ENCODE data around the gene MKRN2OS.
A peak's percentile ranks its signal among the peaks of the same experiment; 100 is the strongest.

Gene MKRN2OS

DNA sequence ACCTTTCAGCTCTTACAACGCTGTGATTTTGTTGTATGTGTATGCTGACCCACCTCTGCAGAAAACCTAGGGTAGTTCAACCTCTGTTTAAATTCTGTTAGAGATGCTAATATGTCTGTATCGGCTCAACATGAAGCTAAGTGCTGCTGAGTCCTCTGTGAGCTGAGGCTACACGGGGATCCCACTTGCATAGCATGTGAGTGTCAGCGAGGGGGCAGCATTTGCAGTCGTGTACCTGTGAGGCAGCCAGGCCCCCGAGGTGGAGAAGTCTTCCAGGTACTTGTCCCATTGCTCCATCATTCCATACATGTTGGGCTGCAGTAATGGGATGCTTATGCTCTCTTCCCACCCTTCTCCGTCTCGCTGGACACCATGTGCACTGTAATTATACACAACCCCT, 3.7 kb downstream of the MKRN2OS start:
- TF ChIP-seq, protein P1, sequence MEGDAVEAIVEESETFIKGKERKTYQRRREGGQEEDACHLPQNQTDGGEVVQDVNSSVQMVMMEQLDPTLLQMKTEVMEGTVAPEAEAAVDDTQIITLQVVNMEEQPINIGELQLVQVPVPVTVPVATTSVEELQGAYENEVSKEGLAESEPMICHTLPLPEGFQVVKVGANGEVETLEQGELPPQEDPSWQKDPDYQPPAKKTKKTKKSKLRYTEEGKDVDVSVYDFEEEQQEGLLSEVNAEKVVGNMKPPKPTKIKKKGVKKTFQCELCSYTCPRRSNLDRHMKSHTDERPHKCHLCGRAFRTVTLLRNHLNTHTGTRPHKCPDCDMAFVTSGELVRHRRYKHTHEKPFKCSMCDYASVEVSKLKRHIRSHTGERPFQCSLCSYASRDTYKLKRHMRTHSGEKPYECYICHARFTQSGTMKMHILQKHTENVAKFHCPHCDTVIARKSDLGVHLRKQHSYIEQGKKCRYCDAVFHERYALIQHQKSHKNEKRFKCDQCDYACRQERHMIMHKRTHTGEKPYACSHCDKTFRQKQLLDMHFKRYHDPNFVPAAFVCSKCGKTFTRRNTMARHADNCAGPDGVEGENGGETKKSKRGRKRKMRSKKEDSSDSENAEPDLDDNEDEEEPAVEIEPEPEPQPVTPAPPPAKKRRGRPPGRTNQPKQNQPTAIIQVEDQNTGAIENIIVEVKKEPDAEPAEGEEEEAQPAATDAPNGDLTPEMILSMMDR (IDR thresholded peaks at IDR 0.05; ENCODE audit: control insufficient read depth, extremely low read depth, insufficient read depth): no peak
- no peak for DNase-seq (ENCODE audit: low read depth)
- H3K4me3 ChIP-seq (ENCODE audit: low read depth, low read length): no peak overlapping the region

DNA sequence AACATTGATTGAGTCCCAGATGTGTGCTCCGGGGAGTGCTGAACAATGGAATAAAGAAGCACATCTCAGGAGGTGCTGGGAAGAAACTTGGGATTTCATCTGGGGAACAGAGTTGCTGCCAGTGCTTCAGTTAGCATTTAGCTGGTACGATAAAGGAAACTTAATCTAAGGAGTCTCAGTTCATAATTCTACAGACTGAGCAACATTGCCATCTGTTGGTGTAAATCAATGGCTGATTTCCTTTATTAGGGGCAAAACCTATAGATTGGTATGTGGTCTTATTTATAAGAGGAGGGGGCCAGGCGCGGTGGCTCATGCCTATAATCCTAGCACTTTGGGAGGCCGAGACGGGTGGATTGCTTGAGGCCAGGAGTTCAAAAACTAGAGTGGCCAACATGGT, 8.9 kb downstream of the MKRN2OS start:
- no peak for DNase-seq (ENCODE audit: low read depth)
- TF ChIP-seq, protein P1 (IDR thresholded peaks at IDR 0.05; ENCODE audit: control insufficient read depth, extremely low read depth, insufficient read depth): no peak

GRCh38 chr3:12532182-12532581, 13.1 kb downstream of the MKRN2OS start:
- H3K4me3 ChIP-seq (ENCODE audit: low read depth, low read length): no peak overlapping the region
- DNase-seq (ENCODE audit: low read depth): no peak
- TF ChIP-seq, protein P1 (IDR thresholded peaks at IDR 0.05; ENCODE audit: control insufficient read depth, extremely low read depth, insufficient read depth): no peak

More for the DNA sequence above, 8.9 kb downstream of the MKRN2OS start:
- H3K4me3 ChIP-seq (ENCODE audit: low read depth, low read length): no peak overlapping the region

GRCh38 chr3:12527757-12528143, 17.5 kb downstream of the MKRN2OS start:
- TF ChIP-seq, protein P1 (IDR thresholded peaks at IDR 0.05; ENCODE audit: control insufficient read depth, extremely low read depth, insufficient read depth): no peak
- DNase-seq (ENCODE audit: low read depth): no peak
- H3K4me3 ChIP-seq (ENCODE audit: low read depth, low read length): no peak overlapping the region

DNA sequence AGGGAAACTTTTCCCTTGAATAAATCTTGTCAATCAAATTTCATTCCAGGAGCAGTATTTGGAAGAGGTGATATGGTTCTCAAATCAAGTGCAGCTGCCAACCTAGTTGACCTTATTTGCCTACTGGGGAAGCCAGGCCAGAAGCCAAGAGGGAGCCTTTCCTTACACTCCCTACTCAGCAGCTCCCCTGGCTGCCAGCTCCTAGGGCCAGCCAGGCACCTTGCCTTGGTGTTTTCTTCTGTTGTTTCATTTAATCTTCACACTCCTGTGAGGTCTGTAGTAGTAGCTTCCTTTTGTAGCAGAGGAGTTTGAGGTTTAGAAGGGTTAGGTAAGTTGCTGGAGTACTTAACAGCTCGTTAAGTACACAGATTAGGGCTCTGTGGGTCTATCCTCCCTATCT, 22.6 kb downstream of the MKRN2OS start:
- DNase-seq (ENCODE audit: low read depth): peak; percentile 87
- no peak overlapping the region for H3K4me3 ChIP-seq (ENCODE audit: low read depth, low read length)
- TF ChIP-seq, protein P1 (IDR thresholded peaks at IDR 0.05; ENCODE audit: control insufficient read depth, extremely low read depth, insufficient read depth): peak; percentile 34; the same call in 1 of the 2 replicates

- no peak overlapping the region for H3K4me3 ChIP-seq (ENCODE audit: low read depth, low read length)
- TF ChIP-seq, protein P1 (IDR thresholded peaks at IDR 0.05; ENCODE audit: control insufficient read depth, extremely low read depth, insufficient read depth): no peak
- DNase-seq (ENCODE audit: low read depth): no peak
Measured at GRCh38 chr3:12521010-12521409, 24.3 kb downstream of the MKRN2OS start.

DNA sequence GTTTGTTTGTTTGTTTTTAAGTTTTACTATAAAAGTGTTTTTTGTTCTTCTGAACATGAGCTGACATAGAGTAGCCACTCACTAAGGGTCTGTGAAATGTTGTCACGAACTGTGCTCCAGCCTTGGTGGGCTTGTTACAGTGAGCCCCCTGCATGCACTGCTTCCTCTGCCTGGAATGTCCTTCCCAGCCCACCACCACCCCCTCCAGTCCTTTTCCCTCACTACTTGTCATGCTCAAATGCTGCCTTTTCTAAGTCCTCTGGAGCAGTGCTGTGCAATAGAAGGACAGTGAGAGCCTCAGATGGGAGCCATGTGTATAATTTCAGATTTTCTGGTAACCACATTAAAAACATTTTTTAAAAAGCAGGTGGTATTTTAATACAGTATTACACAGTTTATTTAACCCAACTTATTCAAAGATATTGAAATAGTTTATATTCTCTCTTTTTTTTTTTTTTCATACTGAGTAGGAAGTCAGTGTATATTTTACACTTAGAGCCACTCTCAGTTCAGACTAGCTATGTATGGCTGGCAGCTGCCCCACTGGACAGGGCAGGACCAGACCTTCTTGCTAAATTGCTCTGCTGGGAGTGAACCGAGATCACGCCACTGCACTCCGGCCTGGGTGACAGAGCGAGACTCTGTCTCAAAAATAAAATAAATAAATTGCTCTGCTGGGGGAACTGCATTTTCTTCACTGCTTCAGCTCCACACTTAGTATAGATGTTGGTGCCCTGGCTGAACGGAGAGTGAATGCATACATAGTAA, 26.9 kb downstream of the MKRN2OS start:
- no peak for DNase-seq (ENCODE audit: low read depth)

More for the DNA sequence above, 26.9 kb downstream of the MKRN2OS start:
- H3K4me3 ChIP-seq (ENCODE audit: low read depth, low read length): no peak overlapping the region
- TF ChIP-seq, protein P1 (IDR thresholded peaks at IDR 0.05; ENCODE audit: control insufficient read depth, extremely low read depth, insufficient read depth): no peak

Measured in LNCaP clone FGC (cell line).